RWPE1 (cell line): Measurements from ENCODE around the gene PEAK1.
"Not testable (repeated sequence)": the region's sequence is repeated elsewhere in the genome, so short reads cannot be mapped to it uniquely, and the experiment has no call there.

ENCODE experiments used
- CTCF ChIA-PET: fragments of 350-600 bp; sonication (Branson Sonifier 250); formaldehyde crosslinking; extraction: SDS; loops from one replicate; lab custom pipeline; 2021; lab: Yijun Ruan, JAX
- POLR2A ChIA-PET: fragments of 400-600 bp; formaldehyde crosslinking; extraction: SDS; loops from one replicate; lab custom pipeline; 2020; ENCODE audit warnings: antibody characterized with exemption; ENCODE audit not compliant: low non-redundant PET; lab: Yijun Ruan, JAX
- DNase-seq: peaks from one replicate; pipeline ENCODE4 v3.0.0; 2012; ENCODE audit warnings: low spot score
- H3K27ac ChIP-seq: fragments of 450-650 bp; 2 replicates; pipeline ENCODE4 v1.5.1; 2017
- CTCF ChIP-seq: fragments of 450-650 bp; conservative IDR thresholded peaks from 2 replicates; pipeline ENCODE4 v1.5.1; 2017; ENCODE audit warnings: low read depth, mild to moderate bottlenecking

Gene PEAK1

DNA sequence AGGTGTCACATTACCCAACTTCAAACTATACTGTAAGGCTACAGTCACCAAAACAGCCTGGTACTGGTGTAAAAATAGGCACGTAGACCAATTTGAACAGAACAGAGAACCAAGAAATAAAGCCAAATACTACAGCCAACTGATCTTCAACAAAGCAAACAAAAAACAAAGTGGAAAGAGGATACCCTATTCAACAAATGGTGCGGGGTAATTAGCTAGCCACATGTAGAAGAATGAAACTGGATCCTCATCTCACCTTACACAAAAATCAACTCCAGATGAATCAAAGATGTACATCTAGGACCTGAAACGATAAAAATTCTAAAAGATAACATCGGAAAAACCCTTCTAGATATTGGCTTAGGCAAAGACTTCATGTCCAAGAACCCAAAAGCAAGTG, 13.1 kb downstream of the PEAK1 start:
- DNase-seq, result no peak
- TF ChIP-seq CTCF, result no peak
- ChIA-PET POLR2A (no interaction called here), CTCF (interaction anchor here (1.3 kb wide), 1 partner anchor 12 kb away, joined by 3 read pairs; no protein-coding TSS in a partner anchor)
- no peak overlapping the region for H3K27ac ChIP-seq

- POLR2A ChIA-PET, result not testable (repeated sequence)
Observed at GRCh38 chr15:77406173-77406759, 13.6 kb downstream of the PEAK1 start.

GRCh38 chr15:77402740-77403379, 17.0 kb downstream of the PEAK1 start:
- CTCF ChIA-PET, result no interaction called here
- no peak overlapping the region for H3K27ac ChIP-seq
- DNase-seq, result no peak
- no peak for TF ChIP-seq CTCF
- POLR2A ChIA-PET, result no interaction called here

More at GRCh38 chr15:77406173-77406759, 13.6 kb downstream of the PEAK1 start:
- H3K27ac ChIP-seq, DNase-seq: not testable (repeated sequence)
- CTCF ChIA-PET, result interaction anchor here (1.3 kb wide), 1 partner anchor 13 kb away, joined by 3 read pairs; no protein-coding TSS in a partner anchor

DNA sequence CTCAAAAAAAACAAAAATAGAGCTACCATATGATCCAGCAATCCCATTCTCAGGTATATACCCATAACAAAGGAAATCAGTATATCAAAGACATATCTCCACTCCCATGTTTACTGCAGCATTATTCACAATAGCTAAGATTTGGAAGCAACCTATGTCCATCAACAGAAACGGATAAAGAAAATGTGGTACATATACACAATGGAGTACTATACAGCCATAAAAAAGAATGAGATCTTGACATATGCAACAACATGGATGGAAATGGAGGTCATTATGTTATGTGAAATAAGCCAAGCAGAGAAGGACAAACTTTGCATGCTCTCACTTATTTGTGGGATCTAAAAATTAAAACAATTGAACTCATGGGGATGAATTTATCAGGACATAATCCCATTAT, 19.6 kb downstream of the PEAK1 start:
- no peak for DNase-seq
- POLR2A ChIA-PET, result no interaction called here
- CTCF ChIA-PET, result no interaction called here
- no peak for TF ChIP-seq CTCF
- H3K27ac ChIP-seq, result no peak overlapping the region

- DNase-seq, result no peak
- H3K27ac ChIP-seq, result no peak overlapping the region
- ChIA-PET POLR2A (no interaction called here), CTCF (interaction anchor here (0.7 kb wide), 2 partner anchors 23 to 28 kb away, joined by 3 to 5 read pairs; no protein-coding TSS in a partner anchor)
- no peak for TF ChIP-seq CTCF
Observed at GRCh38 chr15:77398927-77399326, 21.0 kb downstream of the PEAK1 start.

DNA sequence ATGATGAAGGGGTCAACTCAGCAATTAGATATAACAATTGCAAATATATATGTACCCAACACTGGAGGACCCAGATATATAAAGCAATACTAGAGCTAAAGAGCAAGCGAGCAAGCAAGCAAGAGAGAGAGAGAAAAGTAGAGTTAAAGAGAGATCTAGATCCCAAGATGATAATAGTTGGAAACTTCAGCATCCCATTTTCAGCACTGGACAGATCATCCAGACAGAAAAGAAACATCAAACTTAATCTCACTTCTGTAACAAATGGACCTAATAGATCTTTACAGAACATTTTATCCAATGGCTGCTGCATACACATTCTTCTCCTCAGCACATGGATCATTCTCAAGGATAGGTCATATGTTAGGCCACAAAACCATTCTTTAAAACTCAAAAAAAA, 23.2 kb downstream of the PEAK1 start:
- no peak for TF ChIP-seq CTCF
- no peak overlapping the region for H3K27ac ChIP-seq
- no peak for DNase-seq
- ChIA-PET POLR2A (no interaction called here), CTCF (no interaction called here)
